Hepatic stellate cell (primary cell): Measurements from ENCODE around the gene MANF.

Source experiments
- DNase-seq: peaks from one replicate; pipeline ENCODE4 v3.0.0; 2011; ENCODE audit warnings: low spot score

Gene MANF

GRCh38 chr3:51390246-51391074 is 5.4 kb downstream of the MANF start:
- no peak for DNase-seq

- DNase-seq, result peak; percentile 98
Measured at GRCh38 chr3:51391075-51391565, 6.0 kb downstream of the MANF start, which contains the start of gene RBM15B. TSS of gene RBM15B (plus strand) at chr3:51391285. CDS start at chr3:51391400, 115 bp downstream.

- peak; percentile 43 for DNase-seq
Measured at GRCh38 chr3:51391566-51392354, 6.7 kb downstream of the MANF start.

- DNase-seq, result no peak
Measured at GRCh38 chr3:51392355-51393133, 7.5 kb downstream of the MANF start.

DNA sequence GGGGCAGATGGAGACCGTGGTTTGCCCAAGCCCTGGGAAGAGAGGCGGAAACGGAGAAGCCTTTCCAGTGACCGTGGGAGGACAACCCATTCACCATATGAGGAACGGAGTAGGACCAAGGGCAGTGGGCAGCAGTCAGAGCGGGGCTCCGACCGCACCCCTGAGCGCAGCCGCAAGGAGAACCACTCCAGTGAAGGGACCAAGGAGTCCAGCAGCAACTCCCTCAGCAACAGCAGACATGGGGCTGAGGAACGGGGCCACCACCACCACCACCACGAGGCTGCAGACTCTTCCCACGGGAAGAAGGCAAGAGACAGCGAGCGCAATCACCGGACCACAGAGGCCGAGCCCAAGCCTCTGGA is 8.0 kb downstream of the MANF start:
- no peak for DNase-seq

GRCh38 chr3:51393564-51393963 is 8.5 kb downstream of the MANF start:
- DNase-seq, result no peak

GRCh38 chr3:51394541-51394940 is 9.4 kb downstream of the MANF start:
- no peak for DNase-seq

- DNase-seq, result no peak
Measured at GRCh38 chr3:51395493-51396213, 10.6 kb downstream of the MANF start.

DNA sequence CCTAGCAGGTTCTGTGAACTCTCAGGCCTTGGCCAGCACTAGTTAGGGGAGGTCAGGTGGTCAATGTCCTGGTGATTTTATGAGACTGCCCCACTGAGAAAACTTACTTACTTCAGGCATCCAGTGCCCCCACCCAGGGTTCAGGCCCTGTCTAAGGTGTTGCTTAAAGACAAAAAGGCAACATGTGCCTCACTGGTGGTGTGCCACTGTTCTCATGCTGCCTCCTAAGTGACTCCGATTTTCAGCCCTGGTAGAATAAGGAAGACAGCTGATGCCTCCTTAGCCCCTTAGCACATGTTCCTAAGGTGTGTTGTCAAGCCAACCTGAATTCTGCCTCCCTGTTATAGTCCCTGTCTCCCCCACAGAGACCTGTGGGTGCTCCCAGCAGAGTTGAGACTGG is 11.3 kb downstream of the MANF start:
- DNase-seq, result no peak

GRCh38 chr3:51397392-51397791 is 12.3 kb downstream of the MANF start:
- no peak for DNase-seq

DNA sequence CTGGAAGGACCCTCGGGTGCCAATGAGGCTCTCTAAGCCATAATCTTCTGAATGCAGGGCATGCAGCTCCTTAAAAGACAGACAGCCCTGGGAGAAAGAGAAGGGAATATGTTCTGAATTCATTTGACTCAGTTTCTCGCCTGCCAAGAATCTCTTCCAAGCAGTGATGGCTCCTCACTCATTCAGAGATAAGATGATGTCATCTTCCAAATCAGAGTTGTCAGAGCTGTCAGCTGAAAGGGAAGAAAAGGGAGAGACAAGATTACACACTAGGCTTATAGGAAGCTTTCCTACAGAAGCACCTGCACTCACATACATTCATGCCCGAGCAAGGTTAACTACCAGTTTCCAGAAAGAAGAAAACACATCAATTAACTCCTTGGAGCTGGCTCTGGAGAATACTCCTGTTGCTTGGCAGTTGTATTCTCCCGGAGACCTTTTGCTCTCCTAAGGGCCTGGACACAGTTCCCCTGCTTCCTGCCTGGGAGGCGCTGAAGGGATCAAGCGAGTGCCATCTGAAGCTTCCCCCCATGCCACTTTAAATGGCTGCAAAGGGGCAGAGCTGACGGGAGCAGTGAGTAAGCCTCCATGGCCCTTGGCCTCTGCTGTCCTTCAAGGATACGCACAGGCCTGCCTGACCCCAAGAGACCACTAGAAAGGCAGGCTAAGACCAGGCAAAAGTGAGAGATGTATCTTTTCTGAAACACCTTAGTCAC is 13.7 kb downstream of the MANF start:
- no peak for DNase-seq

GRCh38 chr3:51400166-51400565 is 15.1 kb downstream of the MANF start:
- no peak for DNase-seq

DNA sequence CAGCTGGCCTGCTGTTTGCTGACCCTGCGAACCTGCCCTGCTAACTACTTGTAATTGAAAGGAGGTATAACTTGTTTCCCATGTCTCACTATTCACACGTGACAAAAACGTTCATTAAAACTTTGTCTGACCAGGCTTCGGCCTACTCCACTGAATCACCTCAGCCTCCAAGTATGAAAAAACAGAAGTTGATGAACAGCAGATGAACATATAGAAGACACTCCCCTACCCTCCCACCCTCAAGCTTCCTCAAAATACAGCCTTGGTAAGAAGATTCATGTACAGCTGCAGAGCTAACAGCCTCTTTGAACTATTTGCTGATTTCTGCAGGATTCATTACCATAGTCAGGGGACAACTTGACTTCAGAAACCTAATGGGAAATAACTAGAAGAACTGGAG is 16.6 kb downstream of the MANF start:
- no peak for DNase-seq

GRCh38 chr3:51403675-51404074 is 18.6 kb downstream of the MANF start:
- DNase-seq, result no peak

DNA sequence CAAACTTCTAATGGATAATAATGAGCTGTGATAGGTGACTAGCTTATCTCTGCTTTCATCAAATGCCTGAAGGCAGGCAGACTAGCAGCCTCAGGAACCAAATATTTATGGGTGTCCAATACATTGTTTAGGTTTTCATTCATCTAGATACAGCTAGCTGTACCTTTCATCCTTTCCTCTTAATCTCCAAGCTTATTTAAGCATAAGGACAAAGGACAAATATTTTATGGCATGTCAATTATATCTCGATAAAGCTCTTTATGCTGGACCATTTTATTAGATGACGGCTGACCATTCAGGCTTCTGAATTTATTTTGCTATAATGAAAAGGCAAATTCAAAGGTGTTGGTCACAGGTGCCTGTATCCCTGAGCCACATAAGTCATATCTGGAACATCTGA is 22.9 kb downstream of the MANF start:
- DNase-seq, result no peak

GRCh38 chr3:51408813-51409212 is 23.7 kb downstream of the MANF start:
- no peak for DNase-seq

- DNase-seq, result no peak
Measured at GRCh38 chr3:51422211-51422610, 37.1 kb downstream of the MANF start.

DNA sequence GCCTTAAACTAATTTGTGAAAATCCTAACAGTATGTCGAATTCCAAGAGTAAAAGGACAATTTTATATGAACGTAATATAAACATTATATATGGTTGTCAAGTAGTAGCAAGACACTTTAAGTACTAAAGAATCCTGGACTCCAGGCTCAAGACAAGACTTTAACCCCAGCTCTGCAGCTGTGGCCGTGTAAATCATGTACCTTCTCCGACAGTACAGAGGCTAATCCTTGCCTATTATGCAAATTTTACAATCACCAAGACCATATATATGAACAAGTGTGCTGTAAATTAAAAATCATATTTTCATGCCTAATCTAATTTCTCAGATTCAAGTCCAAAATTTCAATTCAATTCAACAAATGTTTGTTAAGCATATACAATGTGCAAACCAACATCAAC is 41.8 kb downstream of the MANF start:
- DNase-seq, result no peak

GRCh38 chr3:51429138-51429537 is 44.0 kb downstream of the MANF start:
- DNase-seq, result no peak

DNA sequence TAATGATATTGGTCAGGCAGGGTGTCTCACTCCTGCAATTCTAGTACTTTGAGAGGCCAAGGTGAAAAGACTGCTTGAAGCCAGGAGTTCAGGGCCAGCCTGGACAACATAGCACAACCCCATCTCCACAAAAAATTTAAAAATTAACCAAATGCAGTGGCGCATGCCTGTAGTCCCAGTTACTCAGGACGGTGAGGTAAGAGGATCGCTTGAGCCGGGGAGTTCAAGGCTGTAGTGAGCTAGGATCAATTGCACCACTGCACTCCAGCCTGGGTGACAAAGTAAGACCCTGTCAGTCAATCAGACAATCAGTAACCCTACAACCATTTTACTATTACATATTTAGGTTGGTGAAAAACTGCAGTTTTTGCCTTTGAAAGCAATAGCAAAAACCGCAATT is 49.0 kb downstream of the MANF start:
- DNase-seq, result no peak

GRCh38 chr3:51434746-51435327 is 49.7 kb downstream of the MANF start:
- DNase-seq, result peak; percentile 22
